Measurements from ENCODE around the gene STAT3. TPM values are rescaled to one million over a fixed set of nuclear protein-coding genes. Genes with fewer than 3 reads are reported as not detected.
A peak's percentile ranks its signal among the peaks of the same experiment; 100 is the strongest.

The STAT3 gene
- total RNA-seq, 4 donors from 2014 or later, result 88.4 to 203 (median 130) TPM

- Histone ChIP-seq H3K4me3 (no peak overlapping the region), H3K27me3 (no peaks in the 10 kb centered on the region), H3K36me3 (peaks cover 0 to 37% of the 10 kb centered on the region in 2 donors), H3K27ac (peak overlapping the region in 2 of 4 donors; percentile 61 to 67), H3K9me3 (no peaks in the 10 kb centered on the region), H3K4me1 (peaks cover 19 to 31% of the 10 kb centered on the region in 2 donors)
- no peak for DNase-seq
- no peak for ATAC-seq
- intact Hi-C loops (cut with DNase I; ENCODE audit: low total_unique reads), result no loop called here
- in situ Hi-C loops (cut with MboI; ENCODE audit: low sequenced_read_pairs in 4 of 4), result loop anchor here in 1 of 4 donors (25.0 kb wide), 1 partner anchor 139 kb away; no protein-coding TSS in a partner anchor
- no peak for TF ChIP-seq POLR2A (IDR thresholded peaks at IDR 0.05)
- TF ChIP-seq, protein P1, sequence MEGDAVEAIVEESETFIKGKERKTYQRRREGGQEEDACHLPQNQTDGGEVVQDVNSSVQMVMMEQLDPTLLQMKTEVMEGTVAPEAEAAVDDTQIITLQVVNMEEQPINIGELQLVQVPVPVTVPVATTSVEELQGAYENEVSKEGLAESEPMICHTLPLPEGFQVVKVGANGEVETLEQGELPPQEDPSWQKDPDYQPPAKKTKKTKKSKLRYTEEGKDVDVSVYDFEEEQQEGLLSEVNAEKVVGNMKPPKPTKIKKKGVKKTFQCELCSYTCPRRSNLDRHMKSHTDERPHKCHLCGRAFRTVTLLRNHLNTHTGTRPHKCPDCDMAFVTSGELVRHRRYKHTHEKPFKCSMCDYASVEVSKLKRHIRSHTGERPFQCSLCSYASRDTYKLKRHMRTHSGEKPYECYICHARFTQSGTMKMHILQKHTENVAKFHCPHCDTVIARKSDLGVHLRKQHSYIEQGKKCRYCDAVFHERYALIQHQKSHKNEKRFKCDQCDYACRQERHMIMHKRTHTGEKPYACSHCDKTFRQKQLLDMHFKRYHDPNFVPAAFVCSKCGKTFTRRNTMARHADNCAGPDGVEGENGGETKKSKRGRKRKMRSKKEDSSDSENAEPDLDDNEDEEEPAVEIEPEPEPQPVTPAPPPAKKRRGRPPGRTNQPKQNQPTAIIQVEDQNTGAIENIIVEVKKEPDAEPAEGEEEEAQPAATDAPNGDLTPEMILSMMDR (IDR thresholded peaks at IDR 0.05 in 4 of 5, conservative IDR thresholded peaks at IDR 0.05 in 1 of 5), result no peak
These were observed 40.1 kb downstream of the STAT3 start for GRCh38 chr17:42348104-42348503.

DNA sequence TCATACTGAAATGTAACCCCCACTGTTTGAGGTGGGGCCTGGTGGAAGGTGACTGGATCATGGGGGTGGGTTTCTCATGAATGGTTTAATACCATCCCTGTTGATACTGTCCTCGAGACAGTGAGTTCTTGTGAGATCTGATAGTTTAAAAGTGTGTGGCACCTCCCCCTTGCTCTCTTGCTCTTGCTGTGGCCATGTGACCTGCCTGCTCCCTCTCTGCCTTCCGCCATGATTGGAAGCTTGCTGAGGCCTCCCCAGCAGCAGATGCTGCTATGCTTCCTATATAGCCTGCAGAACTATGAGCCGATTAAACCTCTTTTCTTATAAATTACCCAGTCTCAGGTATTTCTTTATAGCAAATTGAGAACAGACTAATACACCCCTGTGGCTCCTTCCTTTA lies 40.6 kb downstream of the STAT3 start:
- in situ Hi-C loops (cut with MboI; ENCODE audit: low sequenced_read_pairs in 4 of 4), result loop anchor here in 1 of 4 donors (25.0 kb wide), 1 partner anchor 140 kb away; no protein-coding TSS in a partner anchor

DNA sequence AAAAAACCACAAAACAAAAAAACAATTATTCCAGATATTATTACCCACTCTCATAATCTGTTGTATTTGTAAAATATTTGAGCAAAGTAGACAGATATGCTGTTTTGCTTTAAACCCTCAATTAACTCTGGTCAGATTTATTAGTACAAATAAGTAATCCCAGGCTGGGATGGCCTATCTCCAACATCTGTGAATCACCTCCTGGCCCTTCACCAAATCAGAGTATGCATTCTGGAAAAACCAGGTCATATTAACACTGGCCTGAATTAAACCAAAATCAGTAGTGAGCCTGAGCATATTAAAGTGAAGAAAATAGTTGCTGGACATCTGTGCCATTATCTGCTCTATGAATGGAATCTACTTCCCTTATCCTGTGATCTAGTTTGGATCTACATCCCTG lies 41.0 kb downstream of the STAT3 start:
- H3K4me3 ChIP-seq, result no peak overlapping the region
- peaks cover 18 to 27% of the 10 kb centered on the region in 2 donors for H3K4me1 ChIP-seq
- peak overlapping the region; percentile 52 to 67 (median 58) for H3K27ac ChIP-seq
- H3K27me3 ChIP-seq, result no peaks in the 10 kb centered on the region
- intact Hi-C loops (cut with DNase I; ENCODE audit: low total_unique reads) (no loop called here), in situ Hi-C loops (cut with MboI; ENCODE audit: low sequenced_read_pairs in 4 of 4) (loop anchor here in 1 of 4 donors (25.0 kb wide), 1 partner anchor 140 kb away; no protein-coding TSS in a partner anchor)
- peaks cover 0 to 44% of the 10 kb centered on the region in 2 donors for H3K36me3 ChIP-seq
- ATAC-seq (peak; percentile 75 to 76), DNase-seq (peak in 1 of 2 donors; percentile 32)
- H3K9me3 ChIP-seq, result no peaks in the 10 kb centered on the region
- TF ChIP-seq POLR2A (IDR thresholded peaks at IDR 0.05), result no peak
- TF ChIP-seq, protein P1 (IDR thresholded peaks at IDR 0.05 in 4 of 5, conservative IDR thresholded peaks at IDR 0.05 in 1 of 5), result no peak

More for the DNA sequence above, 40.6 kb downstream of the STAT3 start:
- DNase-seq, result no peak
- H3K36me3 ChIP-seq, result peaks cover 0 to 40% of the 10 kb centered on the region in 2 donors
- peak in 1 of 2 donors; percentile 26 for ATAC-seq
- H3K4me1 ChIP-seq, result peaks cover 18 to 28% of the 10 kb centered on the region in 2 donors
- H3K9me3 ChIP-seq, result no peaks in the 10 kb centered on the region
- H3K27ac ChIP-seq, result peak overlapping the region; percentile 52 to 67 (median 58)
- TF ChIP-seq, protein P1 (IDR thresholded peaks at IDR 0.05 in 4 of 5, conservative IDR thresholded peaks at IDR 0.05 in 1 of 5), result no peak
- no peak for TF ChIP-seq POLR2A (IDR thresholded peaks at IDR 0.05)
- no peak overlapping the region for H3K4me3 ChIP-seq
- no peaks in the 10 kb centered on the region for H3K27me3 ChIP-seq
- intact Hi-C loops (cut with DNase I; ENCODE audit: low total_unique reads), result no loop called here

DNA sequence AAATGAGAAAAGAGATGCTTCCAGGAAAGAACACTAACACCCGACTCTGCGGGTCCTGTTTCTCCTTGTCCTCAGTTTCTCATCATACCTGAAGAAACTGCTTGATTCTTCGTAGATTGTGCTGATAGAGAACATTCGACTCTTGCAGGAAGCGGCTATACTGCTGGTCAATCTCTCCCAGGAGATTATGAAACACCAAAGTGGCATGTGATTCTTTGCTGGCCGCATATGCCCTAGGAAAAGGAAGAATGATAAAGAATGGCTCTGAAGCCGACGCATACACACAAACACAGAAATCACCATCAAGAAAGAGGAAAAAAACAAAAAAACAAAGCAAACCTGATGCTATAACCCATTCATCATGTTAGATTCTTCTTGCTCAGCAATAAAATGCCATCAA lies 41.8 kb downstream of the STAT3 start:
- TF ChIP-seq, protein P1 (IDR thresholded peaks at IDR 0.05 in 4 of 5, conservative IDR thresholded peaks at IDR 0.05 in 1 of 5), result no peak
- no peak for TF ChIP-seq POLR2A (IDR thresholded peaks at IDR 0.05)
- ATAC-seq, result no peak
- no peaks in the 10 kb centered on the region for H3K9me3 ChIP-seq
- H3K4me3 ChIP-seq, result no peak overlapping the region
- in situ Hi-C loops (cut with MboI; ENCODE audit: low sequenced_read_pairs in 4 of 4), result loop anchor here in 1 of 4 donors (25.0 kb wide), 1 partner anchor 141 kb away; no protein-coding TSS in a partner anchor
- H3K27ac ChIP-seq, result peak overlapping the region in 2 of 4 donors; percentile 52 to 67
- no peak for DNase-seq
- no peaks in the 10 kb centered on the region for H3K27me3 ChIP-seq
- peaks cover 0 to 51% of the 10 kb centered on the region in 2 donors for H3K36me3 ChIP-seq
- intact Hi-C loops (cut with DNase I; ENCODE audit: low total_unique reads), result no loop called here
- peaks cover 18 to 27% of the 10 kb centered on the region in 2 donors for H3K4me1 ChIP-seq
